ENCODE data around the gene INSC.

DNA sequence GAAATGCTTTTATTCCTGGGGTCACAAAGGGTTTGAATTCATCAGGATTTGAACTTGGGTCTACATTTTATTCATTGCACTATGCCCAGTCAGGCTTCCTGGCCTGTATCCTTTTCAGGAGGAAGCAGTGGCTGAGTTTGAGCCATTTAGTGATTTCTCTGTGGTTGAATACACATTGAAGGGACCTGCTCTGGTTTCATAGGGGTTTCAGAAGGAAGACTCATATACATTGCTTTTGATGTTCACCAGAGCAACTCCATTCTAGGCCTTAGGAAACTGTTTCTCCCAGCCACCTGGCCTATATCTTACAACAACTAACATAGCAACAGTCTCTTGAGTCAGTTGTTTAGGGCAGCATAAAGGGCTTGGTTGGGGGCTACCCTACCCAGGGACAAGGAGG is 165.7 kb downstream of the INSC start:
- TF ChIP-seq, protein P1, sequence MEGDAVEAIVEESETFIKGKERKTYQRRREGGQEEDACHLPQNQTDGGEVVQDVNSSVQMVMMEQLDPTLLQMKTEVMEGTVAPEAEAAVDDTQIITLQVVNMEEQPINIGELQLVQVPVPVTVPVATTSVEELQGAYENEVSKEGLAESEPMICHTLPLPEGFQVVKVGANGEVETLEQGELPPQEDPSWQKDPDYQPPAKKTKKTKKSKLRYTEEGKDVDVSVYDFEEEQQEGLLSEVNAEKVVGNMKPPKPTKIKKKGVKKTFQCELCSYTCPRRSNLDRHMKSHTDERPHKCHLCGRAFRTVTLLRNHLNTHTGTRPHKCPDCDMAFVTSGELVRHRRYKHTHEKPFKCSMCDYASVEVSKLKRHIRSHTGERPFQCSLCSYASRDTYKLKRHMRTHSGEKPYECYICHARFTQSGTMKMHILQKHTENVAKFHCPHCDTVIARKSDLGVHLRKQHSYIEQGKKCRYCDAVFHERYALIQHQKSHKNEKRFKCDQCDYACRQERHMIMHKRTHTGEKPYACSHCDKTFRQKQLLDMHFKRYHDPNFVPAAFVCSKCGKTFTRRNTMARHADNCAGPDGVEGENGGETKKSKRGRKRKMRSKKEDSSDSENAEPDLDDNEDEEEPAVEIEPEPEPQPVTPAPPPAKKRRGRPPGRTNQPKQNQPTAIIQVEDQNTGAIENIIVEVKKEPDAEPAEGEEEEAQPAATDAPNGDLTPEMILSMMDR (IDR thresholded peaks at IDR 0.05; ENCODE audit: poor library complexity, severe bottlenecking), result no peak
- TF ChIP-seq SMC3 (conservative IDR thresholded peaks at IDR 0.05; ENCODE audit: poor library complexity) (no peak), EZH2 (IDR thresholded peaks at IDR 0.05; ENCODE audit: borderline replicate concordance, insufficient read depth, low read length, poor library complexity, severe bottlenecking) (no peak), RAD21 (conservative IDR thresholded peaks at IDR 0.05) (no peak), EP300 (conservative IDR thresholded peaks at IDR 0.05; ENCODE audit: poor library complexity, severe bottlenecking) (no peak), POLR2AphosphoS5 (IDR thresholded peaks at IDR 0.05) (no peak), MXI1 (conservative IDR thresholded peaks at IDR 0.05; ENCODE audit: poor library complexity, severe bottlenecking) (no peak)
- TF ChIP-seq, protein P2, sequence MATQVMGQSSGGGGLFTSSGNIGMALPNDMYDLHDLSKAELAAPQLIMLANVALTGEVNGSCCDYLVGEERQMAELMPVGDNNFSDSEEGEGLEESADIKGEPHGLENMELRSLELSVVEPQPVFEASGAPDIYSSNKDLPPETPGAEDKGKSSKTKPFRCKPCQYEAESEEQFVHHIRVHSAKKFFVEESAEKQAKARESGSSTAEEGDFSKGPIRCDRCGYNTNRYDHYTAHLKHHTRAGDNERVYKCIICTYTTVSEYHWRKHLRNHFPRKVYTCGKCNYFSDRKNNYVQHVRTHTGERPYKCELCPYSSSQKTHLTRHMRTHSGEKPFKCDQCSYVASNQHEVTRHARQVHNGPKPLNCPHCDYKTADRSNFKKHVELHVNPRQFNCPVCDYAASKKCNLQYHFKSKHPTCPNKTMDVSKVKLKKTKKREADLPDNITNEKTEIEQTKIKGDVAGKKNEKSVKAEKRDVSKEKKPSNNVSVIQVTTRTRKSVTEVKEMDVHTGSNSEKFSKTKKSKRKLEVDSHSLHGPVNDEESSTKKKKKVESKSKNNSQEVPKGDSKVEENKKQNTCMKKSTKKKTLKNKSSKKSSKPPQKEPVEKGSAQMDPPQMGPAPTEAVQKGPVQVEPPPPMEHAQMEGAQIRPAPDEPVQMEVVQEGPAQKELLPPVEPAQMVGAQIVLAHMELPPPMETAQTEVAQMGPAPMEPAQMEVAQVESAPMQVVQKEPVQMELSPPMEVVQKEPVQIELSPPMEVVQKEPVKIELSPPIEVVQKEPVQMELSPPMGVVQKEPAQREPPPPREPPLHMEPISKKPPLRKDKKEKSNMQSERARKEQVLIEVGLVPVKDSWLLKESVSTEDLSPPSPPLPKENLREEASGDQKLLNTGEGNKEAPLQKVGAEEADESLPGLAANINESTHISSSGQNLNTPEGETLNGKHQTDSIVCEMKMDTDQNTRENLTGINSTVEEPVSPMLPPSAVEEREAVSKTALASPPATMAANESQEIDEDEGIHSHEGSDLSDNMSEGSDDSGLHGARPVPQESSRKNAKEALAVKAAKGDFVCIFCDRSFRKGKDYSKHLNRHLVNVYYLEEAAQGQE (IDR thresholded peaks at IDR 0.05; ENCODE audit: borderline replicate concordance), result no peak
